Measurements from ENCODE around the gene ADAMTS2. TPM values are rescaled to one million over a fixed set of nuclear protein-coding genes. Genes with fewer than 3 reads are reported as not detected.
"Not testable (repeated sequence)": the region's sequence is repeated elsewhere in the genome, so short reads cannot be mapped to it uniquely, and the experiment has no call there.

ADAMTS2 gene
- total and polyA plus RNA-seq, 7 experiments from 2014 or later = not detected

- ATAC-seq (no peak), DNase-seq (no peak)
- H3K9me3 Mint-ChIP-seq = peaks cover 0 to 11% (median 0%) of the 10 kb centered on the region in 11 donors
- ChIA-PET CTCF (no interaction called here), POLR2A (no interaction called here)
- Histone ChIP-seq H3K27ac (ENCODE audit: low read depth, low read length) (no peak overlapping the region), H3K27me3 (ENCODE audit: control insufficient read depth in 2 of 2, insufficient read depth in 2 of 2, low read length in 2 of 2) (no peaks in the 10 kb centered on the region), H3K4me3 (ENCODE audit: low read length) (no peak overlapping the region), H3K4me1 (ENCODE audit: control insufficient read depth in 2 of 2, insufficient read depth in 2 of 2, low read length in 2 of 2) (no peaks in the 10 kb centered on the region), H3K36me3 (ENCODE audit: control insufficient read depth in 2 of 3, insufficient read depth in 3 of 3, low read length in 3 of 3) (no peaks in the 10 kb centered on the region), H3K9me3 (ENCODE audit: control insufficient read depth in 2 of 3, low read length in 3 of 3) (no peaks in the 10 kb centered on the region)
- H3K36me3 Mint-ChIP-seq = no peaks in the 10 kb centered on the region
- H3K27me3 Mint-ChIP-seq = no peaks in the 10 kb centered on the region
- no peaks in the 10 kb centered on the region for H3K4me1 Mint-ChIP-seq
- H3K27ac Mint-ChIP-seq = no peak overlapping the region
- H3K4me3 Mint-ChIP-seq = no peak overlapping the region
- intact Hi-C loops (cut with micrococcal nuclease) = no loop called here
Measured at GRCh38 chr5:179284751-179285631, 60.3 kb downstream of the ADAMTS2 start.

DNA sequence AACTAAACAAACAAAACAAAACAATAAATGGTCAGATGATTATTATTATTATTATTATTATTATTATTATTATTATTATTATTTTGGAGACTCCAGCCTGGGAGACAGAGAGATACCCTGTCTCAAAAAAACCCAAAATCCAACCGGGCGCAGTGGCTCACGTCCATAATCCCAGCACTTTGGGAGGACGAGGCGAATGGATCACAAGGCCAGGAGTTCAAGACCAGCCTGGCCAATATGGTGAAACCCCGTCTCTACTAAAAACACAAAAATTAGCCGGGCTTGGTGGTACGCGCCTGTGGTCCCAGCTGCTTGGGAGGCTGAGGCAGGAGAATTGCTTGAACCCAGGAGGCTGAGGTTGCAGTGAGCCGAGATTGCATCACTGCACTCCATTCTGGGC is 61.4 kb downstream of the ADAMTS2 start:
- H3K9me3 ChIP-seq (ENCODE audit: control insufficient read depth in 2 of 3, low read length in 3 of 3); H3K4me1 ChIP-seq (ENCODE audit: control insufficient read depth in 2 of 2, insufficient read depth in 2 of 2, low read length in 2 of 2); CTCF ChIA-PET; H3K27me3 Mint-ChIP-seq; ATAC-seq; H3K27ac Mint-ChIP-seq; H3K27me3 ChIP-seq (ENCODE audit: control insufficient read depth in 2 of 2, insufficient read depth in 2 of 2, low read length in 2 of 2); intact Hi-C loops (cut with micrococcal nuclease); POLR2A ChIA-PET; H3K36me3 ChIP-seq (ENCODE audit: control insufficient read depth in 2 of 3, insufficient read depth in 3 of 3, low read length in 3 of 3); DNase-seq; H3K9me3 Mint-ChIP-seq; H3K4me3 Mint-ChIP-seq; H3K36me3 Mint-ChIP-seq; H3K4me3 ChIP-seq (ENCODE audit: low read length); H3K27ac ChIP-seq (ENCODE audit: low read depth, low read length); H3K4me1 Mint-ChIP-seq: not testable (repeated sequence)

DNA sequence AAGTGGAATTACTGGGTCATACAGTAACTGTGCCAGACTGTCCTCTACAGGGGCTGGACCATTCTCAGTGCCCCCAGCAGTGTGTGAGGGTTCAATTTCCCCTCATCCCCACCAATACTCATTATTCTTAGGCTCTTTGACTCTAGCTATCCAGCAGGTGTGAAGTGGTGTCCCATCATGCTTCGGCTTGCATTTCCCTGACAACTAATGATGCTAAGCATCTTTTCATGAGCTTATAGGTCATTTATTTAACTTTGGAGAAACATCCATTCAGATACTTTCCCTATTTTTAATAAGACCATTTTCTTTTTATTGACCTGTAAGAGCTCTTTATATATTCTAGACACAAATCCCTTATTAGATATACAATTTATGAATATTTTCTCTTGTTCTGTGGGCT is 63.6 kb downstream of the ADAMTS2 start:
- Mint-ChIP-seq H3K4me1 (no peaks in the 10 kb centered on the region), H3K27me3 (no peaks in the 10 kb centered on the region), H3K36me3 (no peaks in the 10 kb centered on the region), H3K27ac (no peak overlapping the region), H3K9me3 (peaks cover 0 to 7% (median 0%) of the 10 kb centered on the region in 11 donors), H3K4me3 (no peak overlapping the region)
- ChIA-PET POLR2A (no interaction called here), CTCF (no interaction called here)
- DNase-seq (no peak), ATAC-seq (no peak)
- H3K36me3 ChIP-seq (ENCODE audit: control insufficient read depth in 2 of 3, insufficient read depth in 3 of 3, low read length in 3 of 3) = no peaks in the 10 kb centered on the region
- no peaks in the 10 kb centered on the region for H3K4me1 ChIP-seq (ENCODE audit: control insufficient read depth in 2 of 2, insufficient read depth in 2 of 2, low read length in 2 of 2)
- no peak overlapping the region for H3K27ac ChIP-seq (ENCODE audit: low read depth, low read length)
- H3K27me3 ChIP-seq (ENCODE audit: control insufficient read depth in 2 of 2, insufficient read depth in 2 of 2, low read length in 2 of 2) = no peaks in the 10 kb centered on the region
- intact Hi-C loops (cut with micrococcal nuclease) = no loop called here
- no peaks in the 10 kb centered on the region for H3K9me3 ChIP-seq (ENCODE audit: control insufficient read depth in 2 of 3, low read length in 3 of 3)
- no peak overlapping the region for H3K4me3 ChIP-seq (ENCODE audit: low read length)

DNA sequence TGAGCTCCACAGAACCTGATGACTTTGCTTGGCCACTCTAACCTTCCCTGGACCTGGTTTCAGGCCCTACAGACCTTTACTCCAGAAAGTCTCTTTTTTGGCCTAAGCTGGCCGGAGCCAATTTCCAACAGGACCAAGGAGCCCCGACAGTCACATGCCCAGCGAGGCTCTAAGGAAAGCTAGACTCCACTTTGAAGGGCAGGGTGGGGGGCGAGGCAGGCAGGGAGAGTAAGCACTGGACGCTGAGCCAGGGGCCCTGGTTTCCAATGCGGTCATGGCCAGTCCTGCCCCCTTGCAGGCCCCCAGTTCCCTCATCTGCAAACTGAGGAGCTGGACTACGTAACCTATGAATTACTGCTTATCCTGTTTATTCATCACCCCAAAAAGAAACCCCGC is 65.2 kb downstream of the ADAMTS2 start:
- Histone ChIP-seq H3K36me3 (ENCODE audit: control insufficient read depth in 2 of 3, insufficient read depth in 3 of 3, low read length in 3 of 3) (no peaks in the 10 kb centered on the region), H3K27ac (ENCODE audit: low read depth, low read length) (no peak overlapping the region), H3K4me3 (ENCODE audit: low read length) (no peak overlapping the region), H3K27me3 (ENCODE audit: control insufficient read depth in 2 of 2, insufficient read depth in 2 of 2, low read length in 2 of 2) (no peaks in the 10 kb centered on the region), H3K9me3 (ENCODE audit: control insufficient read depth in 2 of 3, low read length in 3 of 3) (no peaks in the 10 kb centered on the region), H3K4me1 (ENCODE audit: control insufficient read depth in 2 of 2, insufficient read depth in 2 of 2, low read length in 2 of 2) (no peaks in the 10 kb centered on the region)
- no peak for ATAC-seq
- H3K9me3 Mint-ChIP-seq = peaks cover 0 to 7% (median 0%) of the 10 kb centered on the region in 11 donors
- H3K36me3 Mint-ChIP-seq = no peaks in the 10 kb centered on the region
- H3K4me1 Mint-ChIP-seq = no peaks in the 10 kb centered on the region
- no peak overlapping the region for H3K27ac Mint-ChIP-seq
- POLR2A ChIA-PET = no interaction called here
- DNase-seq = no peak
- CTCF ChIA-PET = no interaction called here
- intact Hi-C loops (cut with micrococcal nuclease) = no loop called here
- H3K4me3 Mint-ChIP-seq = no peak overlapping the region
- H3K27me3 Mint-ChIP-seq = no peaks in the 10 kb centered on the region

- H3K27me3 ChIP-seq (ENCODE audit: control insufficient read depth in 2 of 2, insufficient read depth in 2 of 2, low read length in 2 of 2) = no peaks in the 10 kb centered on the region
- no peaks in the 10 kb centered on the region for H3K9me3 ChIP-seq (ENCODE audit: control insufficient read depth in 2 of 3, low read length in 3 of 3)
- no peaks in the 10 kb centered on the region for H3K4me1 ChIP-seq (ENCODE audit: control insufficient read depth in 2 of 2, insufficient read depth in 2 of 2, low read length in 2 of 2)
- H3K27ac ChIP-seq (ENCODE audit: low read depth, low read length) = no peak overlapping the region
- CTCF ChIA-PET = interaction anchor here (0.7 kb wide), 1 partner anchor 86 kb away, joined by 4 read pairs; no protein-coding TSS in a partner anchor
- no peak overlapping the region for H3K4me3 Mint-ChIP-seq
- intact Hi-C loops (cut with micrococcal nuclease) = no loop called here
- no peak overlapping the region for H3K4me3 ChIP-seq (ENCODE audit: low read length)
- no peaks in the 10 kb centered on the region for H3K27me3 Mint-ChIP-seq
- H3K36me3 ChIP-seq (ENCODE audit: control insufficient read depth in 2 of 3, insufficient read depth in 3 of 3, low read length in 3 of 3) = no peaks in the 10 kb centered on the region
- DNase-seq (no peak), ATAC-seq (peak; percentile 34)
- no peaks in the 10 kb centered on the region for H3K4me1 Mint-ChIP-seq
- peaks cover 0 to 7% (median 0%) of the 10 kb centered on the region in 11 donors for H3K9me3 Mint-ChIP-seq
- no peak overlapping the region for H3K27ac Mint-ChIP-seq
- H3K36me3 Mint-ChIP-seq = no peaks in the 10 kb centered on the region
- POLR2A ChIA-PET = no interaction called here
Measured at GRCh38 chr5:179279347-179280094, 65.7 kb downstream of the ADAMTS2 start.

GRCh38 chr5:179278546-179278945 is 66.7 kb downstream of the ADAMTS2 start:
- Histone ChIP-seq H3K4me3 (ENCODE audit: low read length) (no peak overlapping the region), H3K9me3 (ENCODE audit: control insufficient read depth in 2 of 3, low read length in 3 of 3) (no peaks in the 10 kb centered on the region), H3K4me1 (ENCODE audit: control insufficient read depth in 2 of 2, insufficient read depth in 2 of 2, low read length in 2 of 2) (no peaks in the 10 kb centered on the region), H3K27me3 (ENCODE audit: control insufficient read depth in 2 of 2, insufficient read depth in 2 of 2, low read length in 2 of 2) (no peaks in the 10 kb centered on the region), H3K36me3 (ENCODE audit: control insufficient read depth in 2 of 3, insufficient read depth in 3 of 3, low read length in 3 of 3) (no peaks in the 10 kb centered on the region), H3K27ac (ENCODE audit: low read depth, low read length) (no peak overlapping the region)
- CTCF ChIA-PET = no interaction called here
- Mint-ChIP-seq H3K4me3 (no peak overlapping the region), H3K9me3 (peaks cover 0 to 7% (median 0%) of the 10 kb centered on the region in 11 donors), H3K4me1 (no peaks in the 10 kb centered on the region), H3K27me3 (no peaks in the 10 kb centered on the region), H3K36me3 (no peaks in the 10 kb centered on the region), H3K27ac (peak overlapping the region in 1 of 9 donors; percentile 8)
- no peak for DNase-seq
- POLR2A ChIA-PET = no interaction called here
- ATAC-seq = no peak
- intact Hi-C loops (cut with micrococcal nuclease) = no loop called here

- no peak for ATAC-seq
- Histone ChIP-seq H3K9me3 (ENCODE audit: control insufficient read depth in 2 of 3, low read length in 3 of 3) (no peaks in the 10 kb centered on the region), H3K4me3 (ENCODE audit: low read length) (no peak overlapping the region), H3K4me1 (ENCODE audit: control insufficient read depth in 2 of 2, insufficient read depth in 2 of 2, low read length in 2 of 2) (no peaks in the 10 kb centered on the region), H3K27me3 (ENCODE audit: control insufficient read depth in 2 of 2, insufficient read depth in 2 of 2, low read length in 2 of 2) (no peaks in the 10 kb centered on the region), H3K36me3 (ENCODE audit: control insufficient read depth in 2 of 3, insufficient read depth in 3 of 3, low read length in 3 of 3) (no peaks in the 10 kb centered on the region), H3K27ac (ENCODE audit: low read depth, low read length) (no peak overlapping the region)
- Mint-ChIP-seq H3K27ac (no peak overlapping the region), H3K36me3 (no peaks in the 10 kb centered on the region), H3K4me3 (no peak overlapping the region), H3K27me3 (no peaks in the 10 kb centered on the region), H3K4me1 (no peaks in the 10 kb centered on the region), H3K9me3 (peaks cover 0 to 7% (median 0%) of the 10 kb centered on the region in 11 donors)
- ChIA-PET POLR2A (no interaction called here), CTCF (no interaction called here)
- intact Hi-C loops (cut with micrococcal nuclease) = no loop called here
- DNase-seq = no peak
Measured at GRCh38 chr5:179278119-179278518, 67.1 kb downstream of the ADAMTS2 start.

Data from naive thymus-derived CD4-positive, alpha-beta T cell (primary cell).